ENCODE data around the gene MYH7. TPM values are rescaled to one million over a fixed set of nuclear protein-coding genes. Genes with fewer than 3 reads are reported as not detected.

MYH7 gene
- total RNA-seq, 2 donors from 2014 or later, result 0.28 to 40.1 TPM

GRCh38 chr14:23409966-23410635, 25.4 kb downstream of the MYH7 start:
- no peak for TF ChIP-seq CTCF (IDR thresholded peaks at IDR 0.05)
- TF ChIP-seq POLR2A (IDR thresholded peaks at IDR 0.05), result no peak
- TF ChIP-seq POLR2AphosphoS5 (IDR thresholded peaks at IDR 0.05), result no peak
- no peaks in the 10 kb centered on the region for H3K36me3 ChIP-seq
- intact Hi-C loops (cut with DNase I), result no loop called here
- DNase-seq (ENCODE audit: low spot score), result no peak
- WGBS, result 91% methylated on average over 14 of the region's 14 CpGs
- no peaks in the 10 kb centered on the region for H3K4me1 ChIP-seq (replicated peaks)
- no peaks in the 10 kb centered on the region for H3K27me3 ChIP-seq (replicated peaks; ENCODE audit: insufficient read depth)
- no peak overlapping the region for H3K27ac ChIP-seq
- no peak overlapping the region for H3K4me3 ChIP-seq
- no peaks in the 10 kb centered on the region for H3K9me3 ChIP-seq

- H3K27me3 ChIP-seq (replicated peaks; ENCODE audit: insufficient read depth), result no peaks in the 10 kb centered on the region
- no peaks in the 10 kb centered on the region for H3K9me3 ChIP-seq
- no peaks in the 10 kb centered on the region for H3K4me1 ChIP-seq (replicated peaks)
- DNase-seq (ENCODE audit: low spot score), result no peak
- intact Hi-C loops (cut with DNase I), result no loop called here
- no peak overlapping the region for H3K27ac ChIP-seq
- TF ChIP-seq POLR2AphosphoS5 (IDR thresholded peaks at IDR 0.05), result no peak
- TF ChIP-seq CTCF (IDR thresholded peaks at IDR 0.05), result no peak
- H3K4me3 ChIP-seq, result no peak overlapping the region
- 86% methylated on average over 2 of the region's 2 CpGs for WGBS
- H3K36me3 ChIP-seq, result no peaks in the 10 kb centered on the region
These were observed 26.0 kb downstream of the MYH7 start for GRCh38 chr14:23409475-23409874.

- TF ChIP-seq CTCF (IDR thresholded peaks at IDR 0.05), result no peak
- no peak for TF ChIP-seq POLR2AphosphoS5 (IDR thresholded peaks at IDR 0.05)
- TF ChIP-seq POLR2A (IDR thresholded peaks at IDR 0.05), result no peak
- intact Hi-C loops (cut with DNase I), result no loop called here
- H3K4me3 ChIP-seq, result no peak overlapping the region
- no peaks in the 10 kb centered on the region for H3K4me1 ChIP-seq (replicated peaks)
- no peak for DNase-seq (ENCODE audit: low spot score)
- 53% methylated on average over 5 of the region's 5 CpGs for WGBS
- no peaks in the 10 kb centered on the region for H3K36me3 ChIP-seq
- no peak overlapping the region for H3K27ac ChIP-seq
- H3K27me3 ChIP-seq (replicated peaks; ENCODE audit: insufficient read depth), result no peaks in the 10 kb centered on the region
- H3K9me3 ChIP-seq, result no peaks in the 10 kb centered on the region
These were observed 27.2 kb downstream of the MYH7 start for GRCh38 chr14:23408307-23408630.

GRCh38 chr14:23407516-23408306, 27.7 kb downstream of the MYH7 start, which contains the start of gene MYH6:
Gene MYH6, minus strand, starts transcription at chr14:23408273. Its CDS starts 1,050 bp downstream, at chr14:23407223.
- H3K36me3 ChIP-seq, result no peaks in the 10 kb centered on the region
- DNase-seq (ENCODE audit: low spot score), result no peak
- no peaks in the 10 kb centered on the region for H3K27me3 ChIP-seq (replicated peaks; ENCODE audit: insufficient read depth)
- no peaks in the 10 kb centered on the region for H3K4me1 ChIP-seq (replicated peaks)
- TF ChIP-seq CTCF (IDR thresholded peaks at IDR 0.05) (no peak), POLR2A (IDR thresholded peaks at IDR 0.05) (no peak), POLR2AphosphoS5 (IDR thresholded peaks at IDR 0.05) (no peak)
- H3K27ac ChIP-seq, result no peak within 1 kb of the TSS
- H3K4me3 ChIP-seq, result no peak within 1 kb of the TSS
- H3K9me3 ChIP-seq, result no peaks in the 10 kb centered on the region
- intact Hi-C loops (cut with DNase I), result no loop called here
- 81% methylated on average over 15 of the region's 15 CpGs for WGBS
